Progenitor cell of endocrine pancreas (in vitro differentiated cells): ENCODE measurements around the gene FADS1. TPM values are rescaled to one million over a fixed set of nuclear protein-coding genes. Genes with fewer than 3 reads are reported as not detected.

Experiments
- DNase-seq: peaks from one replicate; pipeline ENCODE4 v3.0.0; 2021; ENCODE audit warnings: low spot score; ENCODE audit not compliant: unreplicated experiment
- H3K27ac Mint-ChIP-seq: 2 replicates; pipeline ENCODE4 v1.8.0; 2021; ENCODE audit warnings: mild to moderate bottlenecking, moderate library complexity, mixed read lengths
- H3K27me3 Mint-ChIP-seq: 2 replicates; pipeline ENCODE4 v1.8.0; 2021; ENCODE audit warnings: mixed read lengths
- H3K36me3 Mint-ChIP-seq: 2 replicates; pipeline ENCODE4 v1.8.0; 2022; ENCODE audit warnings: mixed read lengths; ENCODE audit not compliant: insufficient read depth
- H3K4me1 Mint-ChIP-seq: 2 replicates; pipeline ENCODE4 v1.8.0; 2021; ENCODE audit warnings: low read depth, mixed read lengths
- H3K4me3 Mint-ChIP-seq: 2 replicates; pipeline ENCODE4 v1.8.0; 2021; ENCODE audit warnings: low read depth, mild to moderate bottlenecking, moderate library complexity, mixed read lengths
- H3K9me3 Mint-ChIP-seq: 2 replicates; pipeline ENCODE4 v1.8.0; 2021; ENCODE audit warnings: low read depth, mixed read lengths
- CTCF ChIP-seq: fragments of 200-600 bp; sonication (generic); IDR thresholded peaks from one replicate; pipeline ENCODE4 v1.5.0; 2021; ENCODE audit warnings: antibody characterized with exemption, mild to moderate bottlenecking; ENCODE audit not compliant: unreplicated experiment
- total RNA-seq: library from RNA; stranded (reverse); gene quantifications from 2 replicates; pipeline ENCODE4 v1.2.1, GENCODE V29; 2021

The FADS1 gene
- total RNA-seq, 1 donor from 2014 or later = 114 TPM

DNA sequence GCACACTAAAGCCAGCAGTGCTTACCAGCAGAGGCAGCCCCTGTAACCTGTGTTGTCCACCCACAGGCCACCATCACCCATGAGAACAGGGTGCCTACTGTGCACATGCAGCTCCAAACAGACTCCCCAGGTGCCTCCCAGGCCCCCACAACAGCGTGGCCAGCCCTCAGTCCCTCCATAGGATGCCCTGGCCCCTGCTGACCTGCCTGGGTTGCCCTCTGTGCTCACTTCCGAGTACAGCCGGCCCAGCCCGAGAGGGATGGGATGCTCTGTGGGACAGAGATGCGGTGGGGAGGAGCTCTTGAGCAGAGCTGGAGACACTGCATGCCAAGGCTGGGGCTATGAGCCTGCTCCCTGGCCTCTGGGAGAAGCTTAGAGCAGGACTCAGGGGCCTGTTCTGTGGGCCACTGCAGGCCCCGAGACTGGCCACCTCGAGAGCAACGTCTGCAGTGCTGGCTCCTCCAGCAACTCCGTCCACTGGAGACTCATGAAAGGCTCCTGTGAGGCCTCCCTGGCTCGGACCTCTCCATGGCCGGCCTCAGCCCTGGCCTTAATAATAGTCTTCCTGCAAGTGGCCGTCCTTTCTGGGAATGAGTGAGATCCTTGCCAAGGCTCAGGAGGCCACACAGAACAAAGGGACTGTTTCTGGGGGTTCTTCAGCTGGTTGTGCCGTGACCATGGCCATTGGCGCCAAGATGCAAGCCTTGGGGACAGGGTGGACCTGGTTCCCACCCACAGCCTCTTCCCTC, 38.3 kb upstream of the FADS1 start:
- Mint-ChIP-seq H3K27ac (no peak overlapping the region), H3K4me1 (no peaks in the 10 kb centered on the region), H3K9me3 (no peaks in the 10 kb centered on the region), H3K4me3 (no peak overlapping the region), H3K27me3 (no peaks in the 10 kb centered on the region), H3K36me3 (peaks cover 16% of the 10 kb centered on the region)
- no peak for DNase-seq
- TF ChIP-seq CTCF = no peak

- Mint-ChIP-seq H3K36me3 (peaks cover 16% of the 10 kb centered on the region), H3K4me3 (no peak overlapping the region), H3K4me1 (no peaks in the 10 kb centered on the region), H3K27ac (peak overlapping the region; percentile 67), H3K9me3 (no peaks in the 10 kb centered on the region), H3K27me3 (no peaks in the 10 kb centered on the region)
- DNase-seq = no peak
- TF ChIP-seq CTCF = no peak
Measured at GRCh38 chr11:61854206-61854895, 37.5 kb upstream of the FADS1 start.

- no peak overlapping the region for H3K27ac Mint-ChIP-seq
- TF ChIP-seq CTCF = no peak
- DNase-seq = no peak
Measured at GRCh38 chr11:61853698-61854169, 36.9 kb upstream of the FADS1 start.

DNA sequence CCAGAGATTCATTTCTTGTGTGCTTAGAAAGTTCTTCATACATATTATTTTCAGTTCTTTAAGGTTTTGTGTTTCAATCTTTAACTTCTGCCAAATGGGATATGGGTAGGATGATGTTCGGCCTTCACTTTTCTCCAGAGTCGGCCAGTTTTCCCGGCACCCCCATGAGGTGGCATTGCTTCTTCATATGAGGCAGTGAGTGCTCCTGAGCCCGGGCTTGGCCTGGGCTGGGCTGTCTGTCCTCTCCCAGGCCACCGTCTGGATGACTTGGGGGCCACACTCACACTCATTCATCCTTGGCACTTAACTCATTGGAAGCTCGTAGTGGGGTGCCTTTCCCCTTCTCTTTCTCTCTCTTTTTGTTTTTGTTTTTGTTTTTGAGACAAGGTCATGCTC, 35.1 kb upstream of the FADS1 start:
- H3K27me3 Mint-ChIP-seq = no peaks in the 10 kb centered on the region
- peaks cover 22% of the 10 kb centered on the region for H3K36me3 Mint-ChIP-seq
- no peaks in the 10 kb centered on the region for H3K4me1 Mint-ChIP-seq
- DNase-seq = no peak
- no peak overlapping the region for H3K4me3 Mint-ChIP-seq
- no peaks in the 10 kb centered on the region for H3K9me3 Mint-ChIP-seq
- H3K27ac Mint-ChIP-seq = peak overlapping the region; percentile 18
- TF ChIP-seq CTCF = no peak

More at GRCh38 chr11:61853698-61854169, 36.9 kb upstream of the FADS1 start:
- no peaks in the 10 kb centered on the region for H3K27me3 Mint-ChIP-seq
- no peak overlapping the region for H3K4me3 Mint-ChIP-seq
- peaks cover 12% of the 10 kb centered on the region for H3K36me3 Mint-ChIP-seq
- H3K4me1 Mint-ChIP-seq = no peaks in the 10 kb centered on the region
- no peaks in the 10 kb centered on the region for H3K9me3 Mint-ChIP-seq

GRCh38 chr11:61851113-61851899, 34.5 kb upstream of the FADS1 start:
- TF ChIP-seq CTCF = no peak
- no peaks in the 10 kb centered on the region for H3K4me1 Mint-ChIP-seq
- no peaks in the 10 kb centered on the region for H3K9me3 Mint-ChIP-seq
- no peak for DNase-seq
- peaks cover 24% of the 10 kb centered on the region for H3K36me3 Mint-ChIP-seq
- no peak overlapping the region for H3K27ac Mint-ChIP-seq
- no peak overlapping the region for H3K4me3 Mint-ChIP-seq
- no peaks in the 10 kb centered on the region for H3K27me3 Mint-ChIP-seq
